NCI-H524 treated with DMSO at 0.1 percent for 48 hours (cell line): Measurements from ENCODE around the gene TUBD1.
A peak's percentile ranks its signal among the peaks of the same experiment; 100 is the strongest.
"Not testable (repeated sequence)": the region's sequence is repeated elsewhere in the genome, so short reads cannot be mapped to it uniquely, and the experiment has no call there.

Source experiments
- DNase-seq: peaks from one replicate; lab custom pipeline; 2025; lab: John Stamatoyannopoulos, UW

The TUBD1 gene

GRCh38 chr17:59892924-59893675, at the start of gene TUBD1, which contains the start of gene RPS6KB1:
Gene TUBD1, minus strand, starts transcription at chr17:59892943. Its CDS starts 1,941 bp downstream, at chr17:59891002.
Gene RPS6KB1, plus strand, starts transcription at chr17:59893121. Its CDS starts 64 bp downstream, at chr17:59893185.
- DNase-seq = peak; percentile 96

GRCh38 chr17:59941131-59941530, 48.4 kb upstream of the TUBD1 start:
- DNase-seq = no peak

- DNase-seq = not testable (repeated sequence)
Measured at GRCh38 chr17:59940697-59941096, 48.0 kb upstream of the TUBD1 start.

GRCh38 chr17:59933317-59933716, 40.6 kb upstream of the TUBD1 start:
- DNase-seq = not testable (repeated sequence)

- not testable (repeated sequence) for DNase-seq
Measured at GRCh38 chr17:59930768-59931167, 38.0 kb upstream of the TUBD1 start.

- DNase-seq = not testable (repeated sequence)
Measured at GRCh38 chr17:59930121-59930520, 37.4 kb upstream of the TUBD1 start.

GRCh38 chr17:59920637-59921036, 27.9 kb upstream of the TUBD1 start:
- not testable (repeated sequence) for DNase-seq

- DNase-seq = no peak
Measured at GRCh38 chr17:59916446-59916845, 23.7 kb upstream of the TUBD1 start.

- peak; percentile 9 for DNase-seq
Measured at GRCh38 chr17:59914274-59914854, 21.6 kb upstream of the TUBD1 start.

GRCh38 chr17:59907467-59907866, 14.7 kb upstream of the TUBD1 start:
- no peak for DNase-seq

GRCh38 chr17:59903455-59903854, 10.7 kb upstream of the TUBD1 start:
- DNase-seq = no peak

- DNase-seq = no peak
Measured at GRCh38 chr17:59901604-59902003, 8.9 kb upstream of the TUBD1 start.

GRCh38 chr17:59899099-59899498, 6.4 kb upstream of the TUBD1 start:
- DNase-seq = no peak

GRCh38 chr17:59897090-59897489, 4.3 kb upstream of the TUBD1 start:
- DNase-seq = no peak

GRCh38 chr17:59893676-59894100, 945 bp upstream of the TUBD1 start:
- no peak for DNase-seq

GRCh38 chr17:59892251-59892923, 356 bp downstream of the TUBD1 start:
- DNase-seq = no peak

GRCh38 chr17:59890720-59891119, 2.0 kb downstream of the TUBD1 start:
- DNase-seq = no peak

- DNase-seq = no peak
Measured at GRCh38 chr17:59888145-59888750, 4.5 kb downstream of the TUBD1 start.

- no peak for DNase-seq
Measured at GRCh38 chr17:59884861-59885260, 7.9 kb downstream of the TUBD1 start.

- DNase-seq = no peak
Measured at GRCh38 chr17:59878624-59879023, 14.1 kb downstream of the TUBD1 start.

- DNase-seq = no peak
Measured at GRCh38 chr17:59877965-59878364, 14.8 kb downstream of the TUBD1 start.

- DNase-seq = no peak
Measured at GRCh38 chr17:59876107-59876506, 16.6 kb downstream of the TUBD1 start.
